GM12878 (cell line): ENCODE data around the gene PRPF6. TPM values are rescaled to one million over a fixed set of nuclear protein-coding genes. Genes with fewer than 3 reads are reported as not detected.

ENCODE experiments used
- ATF3 ChIP-seq: IDR thresholded peaks from 2 replicates; pipeline ENCODE4 v1.6.1; 2011; ENCODE audit warnings: low read depth, mild to moderate bottlenecking, low read length, moderate library complexity, borderline replicate concordance; ENCODE audit errors: extremely low read depth
- CBX3 ChIP-seq: fragments of 200-600 bp; sonication (generic); IDR thresholded peaks from 2 replicates; pipeline ENCODE4 v1.6.1; 2016; ENCODE audit warnings: low read depth, borderline replicate concordance
- CEBPB ChIP-seq, 2 experiments: fragments of 150-350 bp in 1 of 2; IDR thresholded peaks; 2 replicates each; pipeline ENCODE4 v1.6.1; 2012 to 2014; ENCODE audit warnings: low read depth in 2 of 2, low read length in 2 of 2, borderline replicate concordance in 1 of 2, inconsistent platforms in 1 of 2
- EGR1 ChIP-seq, 2 experiments: IDR thresholded peaks; 1 replicate in 1 of 2; 2 replicates in 1 of 2; pipeline ENCODE4 v1.6.1; 2011 to 2012; ENCODE audit warnings: low read depth in 2 of 2, low read length in 2 of 2, borderline replicate concordance in 1 of 2, mild to moderate bottlenecking in 1 of 2, moderate library complexity in 1 of 2
- NR2C2 ChIP-seq: IDR thresholded peaks from 2 replicates; pipeline ENCODE4 v1.6.1; 2011; ENCODE audit warnings: borderline replicate concordance, low read depth; ENCODE audit not compliant: control insufficient read depth, insufficient read length
- PAX8 ChIP-seq: fragments of 450-650 bp; IDR thresholded peaks from 2 replicates; pipeline ENCODE4 v1.6.1; 2017; ENCODE audit warnings: mild to moderate bottlenecking, moderate library complexity
- REST ChIP-seq: IDR thresholded peaks from 2 replicates; pipeline ENCODE4 v1.6.1; 2012; ENCODE audit warnings: mild to moderate bottlenecking, low read depth, low read length
- SMC3 ChIP-seq: IDR thresholded peaks from 2 replicates; pipeline ENCODE4 v1.6.1; 2011; ENCODE audit warnings: low read length, improper control_type of control experiment, borderline replicate concordance
- YBX1 ChIP-seq: fragments of 450-650 bp; IDR thresholded peaks from 2 replicates; pipeline ENCODE4 v1.6.1; 2016; ENCODE audit warnings: antibody characterized with exemption
- YY1 ChIP-seq: IDR thresholded peaks from 2 replicates; pipeline ENCODE4 v1.6.1; 2011; ENCODE audit warnings: low read depth, mild to moderate bottlenecking, low read length
- ZBTB33 ChIP-seq: fragments of 450-650 bp; IDR thresholded peaks from 2 replicates; pipeline ENCODE4 v1.6.1; 2017; ENCODE audit warnings: mild to moderate bottlenecking
- ZNF24 ChIP-seq: fragments of 450-650 bp; IDR thresholded peaks from 2 replicates; pipeline ENCODE4 v1.6.1; 2017; ENCODE audit warnings: antibody characterized with exemption, mild to moderate bottlenecking
- ZNF592 ChIP-seq: fragments of 450-650 bp; IDR thresholded peaks from 2 replicates; pipeline ENCODE4 v1.6.1; 2017; ENCODE audit warnings: mild to moderate bottlenecking, moderate library complexity
- ZNF687 ChIP-seq: fragments of 450-650 bp; IDR thresholded peaks from 2 replicates; pipeline ENCODE4 v1.6.1; 2017; ENCODE audit warnings: mild to moderate bottlenecking, moderate library complexity
- polyA plus RNA-seq, 11 experiments: library from polyadenylated mRNA; depleted of rRNA in 4 of 11; unstranded in 6 of 11; stranded (reverse) in 5 of 11; fragments of >200 nt; fragmentation: Nextera tagmentation in 4 of 11; fragmentation: Illumina TruSeq in 1 of 11; extraction: Ambion mirVana in 4 of 11; extraction: Trizol in 1 of 11; gene quantifications; 1 replicate in 1 of 11; 2 replicates in 10 of 11; pipeline versions ENCODE4 v1.2.1 to v1.2.3, GENCODE V29; 2011 to 2016; ENCODE audit warnings: inconsistent platforms in 2 of 11, missing spikeins in 2 of 11, low read depth in 1 of 11
- total RNA-seq, 4 experiments: library from RNA; depleted of rRNA in 3 of 4; stranded (reverse); fragments of >200 nt in 3 of 4; fragmentation: Illumina TruSeq in 1 of 4; extraction: Trizol in 1 of 4; gene quantifications; 2 replicates each; pipeline versions ENCODE4 v1.2.1 to v1.2.3, GENCODE V29; 2013 to 2021

The PRPF6 gene
- total and polyA plus RNA-seq, 10 of the 15 experiments (the other 5 are each of a cell fraction or from before 2014, with no cell fraction given) = 5.0 to 102 (median 71.3) TPM

GRCh38 chr20:64042054-64042781 is 61.3 kb downstream of the PRPF6 start (continued):
- no peak for TF ChIP-seq PAX8
- TF ChIP-seq ZNF24 = peak; percentile 16; the same call in 1 of the 2 replicates
- no peak for TF ChIP-seq YBX1
- TF ChIP-seq CBX3 = no peak
- TF ChIP-seq YY1 = no peak
- TF ChIP-seq NR2C2 = no peak
- peak in 1 of 2 experiments; percentile 40; a peak in 1 of 3 replicates for TF ChIP-seq EGR1 (IDR thresholded peaks at IDR 0.05; ENCODE audit: borderline replicate concordance in 1 of 2, low read depth in 2 of 2, low read length in 2 of 2)
- no peak for TF ChIP-seq CEBPB (IDR thresholded peaks at IDR 0.05; ENCODE audit: borderline replicate concordance in 1 of 2, low read depth in 2 of 2, low read length in 2 of 2)
- no peak for TF ChIP-seq SMC3
- TF ChIP-seq ATF3 = no peak
- TF ChIP-seq ZNF687 = peak; percentile 75
- no peak for TF ChIP-seq ZNF592
- TF ChIP-seq ZBTB33 = no peak
- no peak for TF ChIP-seq REST
